Spinal cord (tissue), 10 donors: ENCODE measurements around the gene TPO. TPM values are rescaled to one million over a fixed set of nuclear protein-coding genes. Genes with fewer than 3 reads are reported as not detected.

Experiments
- DNase-seq, 6 donors: peaks; one replicate each; pipeline versions ENCODE4 v3.0.0 to v3.0.0-alpha.2; 2013 to 2015; ENCODE audit warnings: low spot score in 6 of 6, low read depth in 4 of 6
- H3K27ac ChIP-seq: one replicate; pipeline ENCODE4 v1.5.1; 2013; ENCODE audit warnings: low read depth, low read length, control low read depth
- H3K27me3 ChIP-seq: one replicate; pipeline ENCODE4 v1.6.1; 2013; ENCODE audit warnings: low read length; ENCODE audit not compliant: control insufficient read depth, insufficient read depth
- H3K36me3 ChIP-seq: one replicate; pipeline ENCODE4 v1.6.1; 2013; ENCODE audit warnings: low read length; ENCODE audit not compliant: control insufficient read depth, insufficient read depth
- H3K4me1 ChIP-seq: one replicate; pipeline ENCODE4 v1.6.1; 2013; ENCODE audit warnings: low read length; ENCODE audit not compliant: control insufficient read depth, insufficient read depth
- H3K4me3 ChIP-seq: one replicate; pipeline ENCODE4 v1.5.1; 2013; ENCODE audit warnings: low read depth, low read length, control low read depth
- H3K9me3 ChIP-seq: one replicate; pipeline ENCODE4 v1.6.1; 2013; ENCODE audit warnings: low read length; ENCODE audit not compliant: control insufficient read depth, insufficient read depth
- WGBS: methylation state at CpG from one replicate; pipeline ENCODE4 v1.1.5; 2013; ENCODE audit warnings: missing lambda C conversion rate; ENCODE audit not compliant: insufficient coverage; 5-methylcytosine and 5-hydroxymethylcytosine counted together
- polyA plus RNA-seq, 2 donors: library from polyadenylated mRNA; unstranded; fragments of 120-200 nt; gene quantifications; one replicate each; pipeline ENCODE4 v1.2.1, GENCODE V29; 2013; ENCODE audit not compliant: insufficient read length in 2 of 2
- total RNA-seq, 2 donors: library from RNA; depleted of rRNA in 1 of 2; stranded (reverse); fragments of 120-200 nt in 1 of 2; fragments of >200 nt in 1 of 2; gene quantifications; one replicate each; pipeline versions ENCODE4 v1.2.3 to v1.2.4, GENCODE V29; 2013 to 2014
- donor health status: healthy.

The TPO gene
- total and polyA plus RNA-seq, 4 donors, result 0.06 to 0.80 (median 0.29) TPM

- Histone ChIP-seq H3K27me3 (no peaks in the 10 kb centered on the region), H3K9me3 (no peaks in the 10 kb centered on the region), H3K27ac (no peak overlapping the region), H3K4me3 (no peak overlapping the region), H3K4me1 (no peaks in the 10 kb centered on the region), H3K36me3 (no peaks in the 10 kb centered on the region)
- DNase-seq, result no peak
- 95% methylated on average over 11 of the region's 11 CpGs for WGBS
These were observed 23.8 kb downstream of the TPO start for GRCh38 chr2:1437101-1437500.

- 80% methylated on average over 4 of the region's 4 CpGs for WGBS
- no peaks in the 10 kb centered on the region for H3K4me1 ChIP-seq
- H3K27ac ChIP-seq, result no peak overlapping the region
- no peaks in the 10 kb centered on the region for H3K27me3 ChIP-seq
- H3K9me3 ChIP-seq, result no peaks in the 10 kb centered on the region
- no peak for DNase-seq
- H3K36me3 ChIP-seq, result no peaks in the 10 kb centered on the region
- H3K4me3 ChIP-seq, result no peak overlapping the region
These were observed 24.3 kb downstream of the TPO start for GRCh38 chr2:1437537-1437936.

- no peak for DNase-seq
- WGBS, result 79% methylated on average over 6 of the region's 6 CpGs
- no peak overlapping the region for H3K27ac ChIP-seq
- H3K9me3 ChIP-seq, result no peaks in the 10 kb centered on the region
- no peaks in the 10 kb centered on the region for H3K36me3 ChIP-seq
- H3K27me3 ChIP-seq, result no peaks in the 10 kb centered on the region
- no peaks in the 10 kb centered on the region for H3K4me1 ChIP-seq
- no peak overlapping the region for H3K4me3 ChIP-seq
These were observed 25.7 kb downstream of the TPO start for GRCh38 chr2:1438972-1439371.

- no peak overlapping the region for H3K27ac ChIP-seq
- DNase-seq, result no peak
- 88% methylated on average over 7 of the region's 7 CpGs for WGBS
- H3K4me3 ChIP-seq, result no peak overlapping the region
- no peaks in the 10 kb centered on the region for H3K4me1 ChIP-seq
- no peaks in the 10 kb centered on the region for H3K9me3 ChIP-seq
- no peaks in the 10 kb centered on the region for H3K36me3 ChIP-seq
- no peaks in the 10 kb centered on the region for H3K27me3 ChIP-seq
These were observed 27.3 kb downstream of the TPO start for GRCh38 chr2:1440581-1440980.

GRCh38 chr2:1446301-1446700 is 33.0 kb downstream of the TPO start:
- no peaks in the 10 kb centered on the region for H3K36me3 ChIP-seq
- no peak overlapping the region for H3K27ac ChIP-seq
- no peaks in the 10 kb centered on the region for H3K9me3 ChIP-seq
- DNase-seq, result no peak
- no peak overlapping the region for H3K4me3 ChIP-seq
- peaks cover 9% of the 10 kb centered on the region for H3K27me3 ChIP-seq
- peaks cover 8% of the 10 kb centered on the region for H3K4me1 ChIP-seq
- WGBS, result 92% methylated on average over 2 of the region's 4 CpGs

GRCh38 chr2:1448009-1448408 is 34.7 kb downstream of the TPO start:
- Histone ChIP-seq H3K27ac (no peak overlapping the region), H3K36me3 (no peaks in the 10 kb centered on the region), H3K9me3 (no peaks in the 10 kb centered on the region), H3K27me3 (peaks cover 9% of the 10 kb centered on the region), H3K4me3 (no peak overlapping the region), H3K4me1 (peaks cover 8% of the 10 kb centered on the region)
- WGBS, result 55% methylated on average over 15 of the region's 18 CpGs
- DNase-seq, result no peak

GRCh38 chr2:1450915-1451314 is 37.7 kb downstream of the TPO start:
- Histone ChIP-seq H3K27ac (no peak overlapping the region), H3K4me1 (peaks cover 8% of the 10 kb centered on the region), H3K27me3 (peaks cover 9% of the 10 kb centered on the region), H3K9me3 (no peaks in the 10 kb centered on the region), H3K36me3 (no peaks in the 10 kb centered on the region), H3K4me3 (no peak overlapping the region)
- peak in 1 of 6 donors; percentile 78 for DNase-seq
- 40% methylated on average over 3 of the region's 4 CpGs for WGBS

GRCh38 chr2:1451422-1451821 is 38.2 kb downstream of the TPO start:
- Histone ChIP-seq H3K4me3 (no peak overlapping the region), H3K36me3 (no peaks in the 10 kb centered on the region), H3K4me1 (peaks cover 8% of the 10 kb centered on the region), H3K27ac (no peak overlapping the region), H3K27me3 (peaks cover 9% of the 10 kb centered on the region), H3K9me3 (no peaks in the 10 kb centered on the region)
- DNase-seq, result peak in 1 of 6 donors; percentile 45
- WGBS, result 59% methylated on average over 3 of the region's 5 CpGs

- Histone ChIP-seq H3K4me1 (no peaks in the 10 kb centered on the region), H3K4me3 (no peak overlapping the region), H3K27ac (no peak overlapping the region), H3K9me3 (no peaks in the 10 kb centered on the region), H3K36me3 (no peaks in the 10 kb centered on the region), H3K27me3 (peaks cover under 1% of the 10 kb centered on the region)
- DNase-seq, result no peak
- WGBS, result 92% methylated on average over 6 of the region's 12 CpGs
These were observed 40.3 kb downstream of the TPO start for GRCh38 chr2:1453561-1453960.

GRCh38 chr2:1454346-1454745 is 41.1 kb downstream of the TPO start:
- Histone ChIP-seq H3K27ac (no peak overlapping the region), H3K4me3 (no peak overlapping the region), H3K36me3 (no peaks in the 10 kb centered on the region), H3K27me3 (no peaks in the 10 kb centered on the region), H3K4me1 (no peaks in the 10 kb centered on the region), H3K9me3 (no peaks in the 10 kb centered on the region)
- WGBS, result 100% methylated on average over 3 of the region's 7 CpGs
- DNase-seq, result no peak
